K562 (cell line): Measurements from ENCODE around the gene COL15A1. TPM values are rescaled to one million over a fixed set of nuclear protein-coding genes. Genes with fewer than 3 reads are reported as not detected.

ENCODE experiments used
- ADNP ChIP-seq: fragments of 200-800 bp; sonication (Bioruptor generic); IDR thresholded peaks from 2 replicates; pipeline ENCODE4 v1.6.1; 2016; ENCODE audit warnings: missing genetic modification characterization, missing compliant biosample characterization
- ATF3 ChIP-seq, 2 experiments: fragments of 450-650 bp in 1 of 2; sonication (generic) in 1 of 2; formaldehyde crosslinking in 1 of 2; IDR thresholded peaks in 1 of 2; conservative IDR thresholded peaks in 1 of 2; 2 replicates each; pipeline versions ENCODE4 v1.6.1 to v1.8.1; 2016 to 2023; ENCODE audit warnings: mild to moderate bottlenecking in 2 of 2, moderate library complexity in 2 of 2, inconsistent platforms in 1 of 2, missing genetic modification reagents in 1 of 2
- ATF7 ChIP-seq: fragments of 450-650 bp; IDR thresholded peaks from 2 replicates; pipeline ENCODE4 v1.7.1; 2014; ENCODE audit warnings: mild to moderate bottlenecking, moderate library complexity
- CTBP1 ChIP-seq: fragments of 450-650 bp; IDR thresholded peaks from 2 replicates; pipeline ENCODE4 v1.6.1; 2016; ENCODE audit warnings: borderline replicate concordance
- DPF2 ChIP-seq: fragments of 450-650 bp; IDR thresholded peaks from 2 replicates; pipeline ENCODE4 v1.6.1; 2016
- MAZ ChIP-seq, 2 experiments: fragments of 450-650 bp in 1 of 2; sonication (generic) in 1 of 2; formaldehyde crosslinking; IDR thresholded peaks in 1 of 2; conservative IDR thresholded peaks in 1 of 2; 2 replicates each; pipeline versions ENCODE4 v1.4.0 to v1.5.0; 2020; ENCODE audit warnings: mild to moderate bottlenecking in 1 of 2, missing genetic modification reagents in 1 of 2
- MGA ChIP-seq: fragments of 450-650 bp; IDR thresholded peaks from 2 replicates; pipeline ENCODE4 v1.6.1; 2016; ENCODE audit warnings: mild to moderate bottlenecking, moderate library complexity
- POLR2AphosphoS5 ChIP-seq: IDR thresholded peaks from 2 replicates; pipeline ENCODE4 v1.6.1; 2011; ENCODE audit warnings: mild to moderate bottlenecking, low read depth, low read length, moderate library complexity; ENCODE audit not compliant: control insufficient read depth, insufficient read depth
- SIRT6 ChIP-seq: IDR thresholded peaks from one replicate; pipeline ENCODE4 v1.6.1; 2012; ENCODE audit warnings: low read depth, mild to moderate bottlenecking, control low read depth, inconsistent platforms, low read length, moderate library complexity
- SMARCA4 ChIP-seq: fragments of 450-650 bp; IDR thresholded peaks from 2 replicates; pipeline ENCODE4 v1.6.1; 2016
- ZFX ChIP-seq: sonication (generic); formaldehyde crosslinking; IDR thresholded peaks from 2 replicates; pipeline ENCODE4 v1.8.0; 2022; ENCODE audit warnings: mild to moderate bottlenecking, missing genetic modification reagents, moderate library complexity
- ZNF282 ChIP-seq: sonication (generic); formaldehyde crosslinking; IDR thresholded peaks from 2 replicates; pipeline ENCODE4 v1.8.1; 2023; ENCODE audit warnings: missing genetic modification reagents
- ZNF583 ChIP-seq: fragments of 250-450 bp; sonication (Bioruptor Pico); IDR thresholded peaks from 2 replicates; pipeline ENCODE4 v1.4.0; 2020
- ZNF830 ChIP-seq: fragments of 250-450 bp; sonication (Bioruptor Pico); IDR thresholded peaks from 2 replicates; pipeline ENCODE4 v1.5.0; 2021; ENCODE audit warnings: mild to moderate bottlenecking
- ZZZ3 ChIP-seq: fragments of 450-650 bp; IDR thresholded peaks from 2 replicates; pipeline ENCODE4 v1.6.1; 2016; ENCODE audit warnings: antibody characterized with exemption, mild to moderate bottlenecking, moderate library complexity
- polyA plus RNA-seq, 8 experiments: library from polyadenylated mRNA; depleted of rRNA in 4 of 8; stranded (reverse) in 5 of 8; unstranded in 3 of 8; fragments of >200 nt; fragmentation: Nextera tagmentation in 2 of 8; fragmentation: Illumina TruSeq in 1 of 8; extraction: Ambion mirVana in 2 of 8; extraction: Trizol in 1 of 8; gene quantifications; 2 replicates each; pipeline versions ENCODE4 v1.2.1 to v1.2.3, GENCODE V29; 2011 to 2014; ENCODE audit warnings: inconsistent platforms in 1 of 8, missing spikeins in 1 of 8
- total RNA-seq, 7 experiments: library from RNA; depleted of rRNA in 6 of 7; stranded (reverse); fragments of >200 nt in 6 of 7; fragmentation: Illumina TruSeq in 2 of 7; extraction: Trizol in 2 of 7; gene quantifications; 2 replicates each; pipeline versions ENCODE4 v1.2.1 to v1.2.3, GENCODE V29; 2011 to 2021; ENCODE audit warnings: low replicate concordance in 1 of 7

Gene COL15A1
- total and polyA plus RNA-seq, 9 of the 15 experiments (the other 6 are each of a cell fraction or from before 2014, with no cell fraction given), result 0.46 to 5.1 (median 2.6) TPM

- TF ChIP-seq POLR2AphosphoS5 (no peak), SMARCA4 (peak; percentile 14; the same call in 1 of the 2 replicates), ZNF830 (CRISPR knock-in tag) (no peak), ATF7 (peak; percentile 45; the same call in 1 of the 2 replicates), ZNF282 (CRISPR knock-in tag) (no peak), CTBP1 (0 out of 2 replicates have a peak, but pooled peaks have one; percentile 10), DPF2 (peak; percentile 29; the same call in 1 of the 2 replicates), MAZ (CRISPR knock-in tag; conservative IDR thresholded peaks at IDR 0.05 in 1 of 2, IDR thresholded peaks at IDR 0.05 in 1 of 2) (no peak), ZNF583 (peak; percentile 76; the same call in 1 of the 2 replicates), MGA (0 out of 2 replicates have a peak, but pooled peaks have one; percentile 18), ZFX (CRISPR knock-in tag) (0 out of 2 replicates have a peak, but pooled peaks have one; percentile 25), ZZZ3 (no peak), SIRT6 (no peak), ATF3 (IDR thresholded peaks at IDR 0.05) (peak; percentile 15; the same call in 1 of the 2 replicates), ATF3 (CRISPR knock-in tag; conservative IDR thresholded peaks at IDR 0.05) (no peak), ADNP (tag) (no peak)
These were observed 25.8 kb upstream of the COL15A1 start (continued) for GRCh38 chr9:98917746-98918487.
